Cerebellar nuclear complex (tissue), 1 donor: ENCODE measurements around the gene PLEKHA3.

Experiments used
- DNase-seq, 2 experiments: peaks; one replicate each; lab custom pipeline; 2025; lab: John Stamatoyannopoulos, UW

PLEKHA3 gene

GRCh38 chr2:178478439-178479274 is 1.6 kb upstream of the PLEKHA3 start, which contains the start of gene FKBP7:
Gene FKBP7 (minus strand): TSS chr2:178478600. CDS start chr2:178478499, 101 bp downstream.
- DNase-seq, result peak in 1 of 2 experiments; percentile 72

DNA sequence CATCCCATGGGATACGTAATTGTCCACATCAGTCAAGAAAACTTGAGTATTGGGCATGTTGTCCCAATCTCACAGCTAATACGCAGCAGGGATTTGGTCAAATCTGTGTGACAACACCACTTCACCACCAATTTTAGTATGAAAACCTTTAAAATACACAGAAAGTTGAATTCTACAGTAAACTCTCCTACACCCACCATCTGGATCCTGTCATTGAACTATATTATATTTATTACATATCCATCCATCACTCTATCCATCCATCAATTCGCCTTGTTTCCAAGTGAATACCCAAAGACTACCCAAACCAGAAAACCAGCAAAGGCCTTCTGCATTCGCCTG is 1.0 kb upstream of the PLEKHA3 start:
- no peak for DNase-seq

DNA sequence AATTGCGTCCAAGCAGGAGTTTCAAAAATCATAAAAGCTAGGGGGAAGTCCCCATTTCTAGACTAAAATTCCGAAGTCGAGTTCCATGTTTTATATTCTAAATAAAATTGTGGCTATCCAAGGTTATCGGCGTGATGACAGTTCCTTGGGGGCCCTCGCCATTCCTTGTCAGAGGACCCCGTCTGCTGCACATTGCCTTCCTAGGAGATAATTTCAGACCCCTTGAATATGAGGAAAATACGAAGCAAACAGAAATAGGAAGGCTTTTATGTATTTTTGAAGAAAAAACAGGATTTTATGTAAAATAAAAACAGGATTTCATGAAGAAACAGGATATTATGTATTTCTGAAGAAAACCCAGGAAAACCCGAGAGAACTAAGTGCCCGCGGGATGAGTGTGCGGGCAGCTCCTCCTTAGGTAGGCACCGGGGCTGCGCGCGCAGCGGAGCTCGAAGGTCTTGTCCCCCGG is 465 bp upstream of the PLEKHA3 start:
- DNase-seq, result no peak

- no peak for DNase-seq
Observed at GRCh38 chr2:178482437-178482836, 2.2 kb downstream of the PLEKHA3 start.

DNA sequence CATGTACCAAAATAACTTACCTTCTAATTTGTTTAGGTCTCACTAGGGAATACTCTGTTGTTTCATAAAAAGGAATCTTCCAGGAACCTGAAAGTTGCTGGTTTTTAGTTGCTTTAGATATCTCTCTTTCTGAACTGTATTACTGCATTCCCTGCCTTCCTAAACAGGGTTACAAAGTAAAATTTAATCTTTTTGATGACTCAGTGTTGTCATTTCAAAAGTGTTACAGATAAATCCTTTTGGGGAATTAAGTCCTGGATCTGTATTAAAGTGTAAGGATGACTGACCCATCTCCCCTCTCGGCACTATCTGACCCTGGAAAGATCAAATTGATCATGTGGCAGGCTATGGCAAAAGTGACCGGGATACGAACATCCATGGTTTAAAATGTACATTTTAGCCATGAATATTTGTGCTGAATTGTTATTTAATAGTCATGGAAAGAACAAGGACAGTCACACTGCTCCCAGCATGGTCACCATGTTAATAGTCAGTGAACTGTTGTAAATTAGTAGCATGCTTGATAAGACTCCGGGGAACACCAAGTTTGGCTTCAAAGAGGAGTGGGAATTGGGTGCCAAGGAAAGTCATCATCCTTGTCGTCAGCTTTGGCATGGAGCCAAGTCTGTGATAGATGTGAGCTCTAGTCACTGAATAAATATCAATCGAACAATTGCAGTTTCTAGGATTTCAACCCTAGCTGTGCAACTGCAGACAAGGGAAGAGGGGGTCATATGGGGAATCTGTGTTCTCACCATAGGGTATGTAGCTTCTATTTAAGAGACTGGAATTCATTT is 4.2 kb downstream of the PLEKHA3 start:
- DNase-seq, result no peak

- DNase-seq, result no peak
Observed at GRCh38 chr2:178485356-178485755, 5.1 kb downstream of the PLEKHA3 start.

DNA sequence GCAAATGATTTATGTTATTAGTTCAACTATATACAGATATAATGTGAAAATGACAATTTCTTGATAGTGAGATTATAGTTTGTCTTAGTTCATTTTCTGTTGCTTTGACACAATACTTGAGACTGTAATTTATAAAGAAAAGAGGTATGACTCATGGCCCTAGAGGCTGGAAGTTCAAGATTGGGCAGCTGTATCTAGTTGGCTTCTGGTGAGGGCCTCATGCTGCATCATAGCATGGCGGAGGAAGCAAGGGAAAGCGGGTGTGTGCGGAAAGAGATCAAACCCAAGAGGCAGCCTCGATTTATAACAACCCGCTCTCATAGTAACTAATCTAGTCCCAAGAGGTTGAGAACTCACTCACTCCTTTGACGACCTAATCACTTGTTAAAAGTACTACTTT is 11.4 kb downstream of the PLEKHA3 start:
- DNase-seq, result no peak

GRCh38 chr2:178496049-178496448 is 15.8 kb downstream of the PLEKHA3 start:
- DNase-seq, result no peak

GRCh38 chr2:178498137-178498536 is 17.9 kb downstream of the PLEKHA3 start:
- no peak for DNase-seq

DNA sequence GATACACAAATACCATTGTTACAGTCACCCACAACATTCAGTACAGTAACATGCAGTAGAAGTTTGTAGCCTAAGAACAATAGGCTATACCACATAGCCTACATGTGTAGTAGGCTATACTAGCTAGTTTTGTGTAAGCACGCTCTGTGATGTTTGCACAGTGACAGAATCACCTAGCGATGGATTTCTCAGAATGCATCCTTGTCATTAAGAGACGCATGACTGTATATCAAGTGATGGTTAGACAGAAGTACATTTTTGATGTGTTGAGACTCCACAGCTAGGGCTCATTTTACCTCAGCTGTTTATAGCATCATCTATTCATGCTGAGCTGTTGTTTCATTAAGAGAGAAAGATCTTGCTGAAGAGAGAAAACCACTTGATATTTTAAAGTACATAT is 19.4 kb downstream of the PLEKHA3 start:
- DNase-seq, result no peak

DNA sequence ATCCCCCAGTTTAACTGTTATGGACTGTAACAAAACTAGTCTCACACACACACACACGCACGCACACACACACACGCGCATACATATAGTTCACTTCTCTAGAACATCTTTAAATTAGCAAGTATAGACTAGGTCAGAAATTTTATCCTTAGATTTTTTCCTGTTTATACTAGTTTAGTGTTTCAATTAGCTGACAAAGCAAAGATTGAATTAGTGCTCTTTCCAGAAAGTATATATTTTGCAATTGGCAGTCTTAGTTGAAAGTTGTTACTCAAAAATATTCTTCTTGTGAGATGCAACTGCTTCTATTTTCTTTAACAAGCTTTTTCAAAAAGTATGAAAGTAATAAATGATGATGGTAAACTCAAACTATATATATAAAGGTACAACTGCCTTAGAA is 22.5 kb downstream of the PLEKHA3 start:
- DNase-seq, result no peak

DNA sequence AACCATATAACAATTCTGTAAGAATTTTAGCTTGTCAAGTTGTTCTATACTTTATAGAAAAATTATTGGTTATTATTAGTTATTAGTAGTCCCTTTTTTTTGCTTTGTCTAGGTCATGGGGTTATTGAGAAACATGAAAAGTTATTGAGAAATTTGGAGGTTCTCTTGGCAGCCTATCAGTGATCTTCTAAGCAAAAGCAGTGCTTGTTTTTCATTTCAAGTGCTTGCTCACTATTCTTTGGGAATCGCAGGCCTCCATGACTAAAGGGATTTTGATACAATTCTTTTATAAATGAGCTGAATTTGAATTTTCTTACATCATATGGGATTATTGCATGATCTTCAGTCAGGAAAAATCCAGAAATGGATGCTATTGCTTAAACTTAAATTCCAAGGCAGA is 25.8 kb downstream of the PLEKHA3 start:
- DNase-seq, result no peak

- no peak for DNase-seq
Observed at GRCh38 chr2:178506524-178506923, 26.3 kb downstream of the PLEKHA3 start.

DNA sequence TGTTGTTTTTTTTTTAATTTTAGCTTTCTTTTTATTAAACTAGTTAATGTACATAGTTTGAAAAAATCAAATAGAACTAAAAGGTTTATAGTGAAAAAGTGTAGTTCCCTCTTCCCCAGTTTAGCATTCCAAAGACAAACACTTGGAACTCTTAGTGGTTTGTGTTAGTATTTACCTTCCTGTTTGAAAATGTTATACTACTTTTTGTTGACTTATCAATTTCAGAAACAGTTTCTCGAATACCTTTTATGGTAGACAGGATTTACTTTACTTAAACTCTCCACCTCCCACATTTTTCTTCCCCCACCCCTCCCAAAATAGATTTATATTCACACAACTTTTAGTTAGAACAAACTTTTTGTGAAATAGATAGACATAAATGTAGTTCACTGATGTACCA is 26.7 kb downstream of the PLEKHA3 start:
- DNase-seq, result no peak

- DNase-seq, result no peak
Observed at GRCh38 chr2:178508646-178509045, 28.4 kb downstream of the PLEKHA3 start.

GRCh38 chr2:178510384-178510783 is 30.1 kb downstream of the PLEKHA3 start:
- no peak for DNase-seq

DNA sequence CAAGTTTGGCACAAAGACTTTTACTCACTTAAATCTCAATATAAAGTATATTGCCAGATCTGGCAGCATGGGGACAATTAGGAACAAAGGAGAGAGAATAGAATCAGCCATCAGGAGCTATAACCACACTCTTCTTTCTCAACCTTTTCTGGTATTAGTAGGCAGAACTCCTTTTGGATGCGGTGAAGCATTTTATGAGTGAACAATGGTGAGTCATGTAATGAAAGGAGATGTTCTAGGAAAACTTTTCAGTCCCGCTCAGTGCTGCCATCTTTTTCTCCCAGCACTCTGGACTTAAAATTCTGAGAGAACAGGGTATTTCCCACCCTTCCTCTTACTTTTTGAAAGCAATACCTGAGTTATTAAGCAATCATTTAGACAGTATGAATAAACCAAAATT is 32.2 kb downstream of the PLEKHA3 start:
- no peak for DNase-seq

- DNase-seq, result no peak
Observed at GRCh38 chr2:178513876-178514275, 33.6 kb downstream of the PLEKHA3 start.

GRCh38 chr2:178514664-178515063 is 34.4 kb downstream of the PLEKHA3 start:
- DNase-seq, result no peak

- no peak for DNase-seq
Observed at GRCh38 chr2:178517496-178517895, 37.2 kb downstream of the PLEKHA3 start.

GRCh38 chr2:178521304-178522150 is 41.3 kb downstream of the PLEKHA3 start:
- no peak for DNase-seq

- DNase-seq, result peak in 1 of 2 experiments; percentile 6
Observed at GRCh38 chr2:178522950-178523595, 42.8 kb downstream of the PLEKHA3 start.
